Liver (tissue), 3 donors: Measurements from ENCODE around the gene DPH2.

ENCODE experiments used
- EGR1 ChIP-seq, 2 donors: IDR thresholded peaks; 2 replicates each; pipeline ENCODE4 v1.6.1; 2016 to 2018; ENCODE audit warnings: antibody characterized with exemption in 2 of 2, low read depth in 2 of 2
- JUND ChIP-seq, 2 donors: IDR thresholded peaks; 2 replicates each; pipeline ENCODE4 v1.6.1; 2016; ENCODE audit warnings: antibody characterized with exemption in 2 of 2
- NR2F2 ChIP-seq: IDR thresholded peaks from 2 replicates; pipeline ENCODE4 v1.6.1; 2016; ENCODE audit warnings: antibody characterized with exemption
- RAD21 ChIP-seq, 2 donors: IDR thresholded peaks; 2 replicates each; pipeline ENCODE4 v1.6.1; 2016; ENCODE audit warnings: antibody characterized with exemption in 2 of 2, mild to moderate bottlenecking in 2 of 2
- SP1 ChIP-seq: IDR thresholded peaks from 2 replicates; pipeline ENCODE4 v1.6.1; 2018; ENCODE audit warnings: antibody characterized with exemption, mild to moderate bottlenecking
- TAF1 ChIP-seq: conservative IDR thresholded peaks from 2 replicates; pipeline ENCODE4 v1.6.1; 2016; ENCODE audit warnings: antibody characterized with exemption, mild to moderate bottlenecking
- YY1 ChIP-seq: IDR thresholded peaks from 2 replicates; pipeline ENCODE4 v1.6.1; 2016; ENCODE audit warnings: antibody characterized with exemption, mild to moderate bottlenecking
- TF ChIP-seq, protein P1 (sequence below): IDR thresholded peaks from 2 replicates; pipeline ENCODE4 v1.6.1; 2016; ENCODE audit warnings: antibody characterized with exemption
- TF ChIP-seq, protein P2 (sequence below): fragments of 150-350 bp; IDR thresholded peaks from 2 replicates; pipeline ENCODE4 v1.5.1; 2017; ENCODE audit warnings: improper control_type of control experiment, low read depth, low read length; ENCODE audit not compliant: missing input control
- TF ChIP-seq, protein P3 (sequence below): IDR thresholded peaks from 2 replicates; pipeline ENCODE4 v1.6.1; 2016; ENCODE audit warnings: antibody characterized with exemption, mild to moderate bottlenecking
- donor health status: healthy.
- donor health status: healthy.

DNA sequence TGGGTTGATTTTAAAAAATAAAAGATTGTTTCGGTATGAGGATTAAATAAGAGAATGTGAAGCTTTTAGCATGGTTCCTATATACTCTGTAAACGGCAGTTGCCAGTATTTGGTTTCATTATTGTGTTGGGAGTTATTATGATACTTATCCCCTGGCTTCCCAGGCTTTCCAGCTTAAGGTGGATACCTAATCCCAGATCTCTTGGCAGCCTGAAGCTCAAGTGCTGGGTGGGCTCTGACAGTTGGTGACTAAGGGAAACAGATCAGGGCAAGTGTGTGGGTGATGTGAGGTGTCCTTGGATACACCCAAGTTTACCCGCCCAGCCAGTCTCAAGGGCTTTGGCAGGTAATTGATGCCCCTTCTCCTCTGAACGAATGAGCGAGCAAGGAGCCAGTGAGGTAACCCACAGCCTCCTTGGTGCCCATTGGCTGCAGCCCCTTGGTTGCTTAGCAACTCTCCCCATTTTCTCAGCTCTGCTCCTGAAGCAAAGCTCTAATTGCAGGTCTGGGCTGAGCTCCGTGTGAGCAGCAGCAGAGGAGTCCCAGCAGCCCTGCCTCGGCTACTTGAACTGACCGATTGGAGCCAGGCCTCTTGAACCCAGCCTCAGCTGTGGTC, 17.0 kb upstream of the DPH2 start:
- TF ChIP-seq, protein P1, sequence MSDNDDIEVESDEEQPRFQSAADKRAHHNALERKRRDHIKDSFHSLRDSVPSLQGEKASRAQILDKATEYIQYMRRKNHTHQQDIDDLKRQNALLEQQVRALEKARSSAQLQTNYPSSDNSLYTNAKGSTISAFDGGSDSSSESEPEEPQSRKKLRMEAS = no peak
- TF ChIP-seq, protein P2, sequence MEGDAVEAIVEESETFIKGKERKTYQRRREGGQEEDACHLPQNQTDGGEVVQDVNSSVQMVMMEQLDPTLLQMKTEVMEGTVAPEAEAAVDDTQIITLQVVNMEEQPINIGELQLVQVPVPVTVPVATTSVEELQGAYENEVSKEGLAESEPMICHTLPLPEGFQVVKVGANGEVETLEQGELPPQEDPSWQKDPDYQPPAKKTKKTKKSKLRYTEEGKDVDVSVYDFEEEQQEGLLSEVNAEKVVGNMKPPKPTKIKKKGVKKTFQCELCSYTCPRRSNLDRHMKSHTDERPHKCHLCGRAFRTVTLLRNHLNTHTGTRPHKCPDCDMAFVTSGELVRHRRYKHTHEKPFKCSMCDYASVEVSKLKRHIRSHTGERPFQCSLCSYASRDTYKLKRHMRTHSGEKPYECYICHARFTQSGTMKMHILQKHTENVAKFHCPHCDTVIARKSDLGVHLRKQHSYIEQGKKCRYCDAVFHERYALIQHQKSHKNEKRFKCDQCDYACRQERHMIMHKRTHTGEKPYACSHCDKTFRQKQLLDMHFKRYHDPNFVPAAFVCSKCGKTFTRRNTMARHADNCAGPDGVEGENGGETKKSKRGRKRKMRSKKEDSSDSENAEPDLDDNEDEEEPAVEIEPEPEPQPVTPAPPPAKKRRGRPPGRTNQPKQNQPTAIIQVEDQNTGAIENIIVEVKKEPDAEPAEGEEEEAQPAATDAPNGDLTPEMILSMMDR = no peak
- TF ChIP-seq SP1 (no peak), RAD21 (IDR thresholded peaks at IDR 0.05) (no peak), NR2F2 (no peak), YY1 (no peak), TAF1 (no peak), EGR1 (IDR thresholded peaks at IDR 0.05; ENCODE audit: low read depth in 2 of 2) (no peak), JUND (IDR thresholded peaks at IDR 0.05) (no peak)
- TF ChIP-seq, protein P3, sequence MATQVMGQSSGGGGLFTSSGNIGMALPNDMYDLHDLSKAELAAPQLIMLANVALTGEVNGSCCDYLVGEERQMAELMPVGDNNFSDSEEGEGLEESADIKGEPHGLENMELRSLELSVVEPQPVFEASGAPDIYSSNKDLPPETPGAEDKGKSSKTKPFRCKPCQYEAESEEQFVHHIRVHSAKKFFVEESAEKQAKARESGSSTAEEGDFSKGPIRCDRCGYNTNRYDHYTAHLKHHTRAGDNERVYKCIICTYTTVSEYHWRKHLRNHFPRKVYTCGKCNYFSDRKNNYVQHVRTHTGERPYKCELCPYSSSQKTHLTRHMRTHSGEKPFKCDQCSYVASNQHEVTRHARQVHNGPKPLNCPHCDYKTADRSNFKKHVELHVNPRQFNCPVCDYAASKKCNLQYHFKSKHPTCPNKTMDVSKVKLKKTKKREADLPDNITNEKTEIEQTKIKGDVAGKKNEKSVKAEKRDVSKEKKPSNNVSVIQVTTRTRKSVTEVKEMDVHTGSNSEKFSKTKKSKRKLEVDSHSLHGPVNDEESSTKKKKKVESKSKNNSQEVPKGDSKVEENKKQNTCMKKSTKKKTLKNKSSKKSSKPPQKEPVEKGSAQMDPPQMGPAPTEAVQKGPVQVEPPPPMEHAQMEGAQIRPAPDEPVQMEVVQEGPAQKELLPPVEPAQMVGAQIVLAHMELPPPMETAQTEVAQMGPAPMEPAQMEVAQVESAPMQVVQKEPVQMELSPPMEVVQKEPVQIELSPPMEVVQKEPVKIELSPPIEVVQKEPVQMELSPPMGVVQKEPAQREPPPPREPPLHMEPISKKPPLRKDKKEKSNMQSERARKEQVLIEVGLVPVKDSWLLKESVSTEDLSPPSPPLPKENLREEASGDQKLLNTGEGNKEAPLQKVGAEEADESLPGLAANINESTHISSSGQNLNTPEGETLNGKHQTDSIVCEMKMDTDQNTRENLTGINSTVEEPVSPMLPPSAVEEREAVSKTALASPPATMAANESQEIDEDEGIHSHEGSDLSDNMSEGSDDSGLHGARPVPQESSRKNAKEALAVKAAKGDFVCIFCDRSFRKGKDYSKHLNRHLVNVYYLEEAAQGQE = no peak
